ENCODE results near the gene DNAJC13. TPM values are rescaled to one million over a fixed set of nuclear protein-coding genes. Genes with fewer than 3 reads are reported as not detected.

Gene DNAJC13
- total RNA-seq, 4 donors from 2014 or later: 20.6 to 52.6 (median 39.7) TPM

DNA sequence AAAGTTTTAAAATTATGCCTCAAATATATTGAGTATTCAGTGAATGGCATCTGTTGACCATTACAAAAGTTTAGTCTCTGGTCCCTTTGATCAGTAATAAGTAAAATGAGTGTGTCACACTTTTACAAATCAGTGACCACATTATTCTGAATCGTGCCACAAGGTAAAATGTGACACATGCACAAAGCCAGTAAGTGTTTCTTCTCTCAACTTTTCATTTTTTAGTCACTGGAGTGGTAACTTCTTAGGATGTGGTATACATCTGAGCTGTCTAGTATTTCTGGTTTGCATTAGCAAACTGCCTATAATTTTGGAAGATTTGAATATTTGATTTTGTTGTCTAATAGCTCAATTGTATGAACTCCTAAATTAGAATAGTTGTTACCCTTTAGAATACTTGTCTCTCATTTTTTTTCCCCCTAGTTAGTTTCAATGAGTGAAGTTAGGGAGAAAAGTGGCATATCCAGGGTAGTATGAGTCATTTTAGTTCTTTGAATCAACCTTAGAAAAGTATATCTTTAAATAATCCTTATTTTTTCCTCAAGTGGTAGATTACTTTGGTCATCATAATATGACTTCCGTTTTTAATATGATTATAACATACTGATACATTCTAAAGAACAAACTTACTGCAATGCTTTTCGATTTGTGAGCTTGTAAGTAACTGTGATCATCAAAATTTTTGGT lies 18.1 kb downstream of the DNAJC13 start:
- no peaks in the 10 kb centered on the region for H3K27me3 ChIP-seq
- DNase-seq (ENCODE audit: low spot score in 2 of 2): no peak
- peaks cover 10% of the 10 kb centered on the region for H3K4me1 ChIP-seq
- WGBS: 83% methylated on average over 3 of the region's 3 CpGs
- H3K9me3 ChIP-seq: no peaks in the 10 kb centered on the region
- TF ChIP-seq, protein P1, sequence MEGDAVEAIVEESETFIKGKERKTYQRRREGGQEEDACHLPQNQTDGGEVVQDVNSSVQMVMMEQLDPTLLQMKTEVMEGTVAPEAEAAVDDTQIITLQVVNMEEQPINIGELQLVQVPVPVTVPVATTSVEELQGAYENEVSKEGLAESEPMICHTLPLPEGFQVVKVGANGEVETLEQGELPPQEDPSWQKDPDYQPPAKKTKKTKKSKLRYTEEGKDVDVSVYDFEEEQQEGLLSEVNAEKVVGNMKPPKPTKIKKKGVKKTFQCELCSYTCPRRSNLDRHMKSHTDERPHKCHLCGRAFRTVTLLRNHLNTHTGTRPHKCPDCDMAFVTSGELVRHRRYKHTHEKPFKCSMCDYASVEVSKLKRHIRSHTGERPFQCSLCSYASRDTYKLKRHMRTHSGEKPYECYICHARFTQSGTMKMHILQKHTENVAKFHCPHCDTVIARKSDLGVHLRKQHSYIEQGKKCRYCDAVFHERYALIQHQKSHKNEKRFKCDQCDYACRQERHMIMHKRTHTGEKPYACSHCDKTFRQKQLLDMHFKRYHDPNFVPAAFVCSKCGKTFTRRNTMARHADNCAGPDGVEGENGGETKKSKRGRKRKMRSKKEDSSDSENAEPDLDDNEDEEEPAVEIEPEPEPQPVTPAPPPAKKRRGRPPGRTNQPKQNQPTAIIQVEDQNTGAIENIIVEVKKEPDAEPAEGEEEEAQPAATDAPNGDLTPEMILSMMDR (IDR thresholded peaks at IDR 0.05): no peak
- TF ChIP-seq POLR2AphosphoS5 (IDR thresholded peaks at IDR 0.05) (no peak), EP300 (IDR thresholded peaks at IDR 0.05) (no peak), POLR2A (IDR thresholded peaks at IDR 0.05) (no peak)
- H3K36me3 ChIP-seq: no peaks in the 10 kb centered on the region
- H3K27ac ChIP-seq: no peak overlapping the region
- H3K4me3 ChIP-seq: no peak overlapping the region

DNA sequence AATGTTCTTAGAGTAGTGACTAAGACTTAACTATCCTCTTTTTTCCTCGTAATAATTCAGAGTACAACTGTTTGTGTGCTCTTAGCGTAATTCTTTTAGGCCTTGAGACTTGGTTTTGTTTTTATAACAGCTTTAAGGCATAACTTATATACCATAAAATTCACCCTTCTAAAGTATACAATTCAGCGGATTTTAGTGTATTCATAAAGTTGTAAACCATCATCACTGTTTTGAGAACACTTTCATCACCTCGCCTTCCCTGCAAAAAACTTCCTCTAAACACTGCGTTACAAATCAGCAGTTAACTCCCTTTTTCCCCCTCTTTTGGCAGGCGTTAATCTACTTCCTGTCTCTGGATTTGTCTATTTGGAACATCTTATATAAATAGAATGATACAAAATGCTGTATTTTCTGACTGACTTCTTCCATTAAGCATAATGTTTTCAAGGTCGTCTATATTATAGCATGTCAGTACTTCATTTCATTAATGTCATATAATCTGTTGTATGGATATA lies 18.7 kb downstream of the DNAJC13 start:
- H3K4me3 ChIP-seq: no peak overlapping the region
- 70% methylated on average over 7 of the region's 7 CpGs for WGBS
- peaks cover 10% of the 10 kb centered on the region for H3K4me1 ChIP-seq
- no peak for DNase-seq (ENCODE audit: low spot score in 2 of 2)
- H3K27me3 ChIP-seq: no peaks in the 10 kb centered on the region
- TF ChIP-seq, protein P1 (IDR thresholded peaks at IDR 0.05): no peak
- no peak for TF ChIP-seq POLR2AphosphoS5 (IDR thresholded peaks at IDR 0.05)
- no peak for TF ChIP-seq POLR2A (IDR thresholded peaks at IDR 0.05)
- no peak for TF ChIP-seq EP300 (IDR thresholded peaks at IDR 0.05)
- H3K27ac ChIP-seq: no peak overlapping the region
- no peaks in the 10 kb centered on the region for H3K9me3 ChIP-seq
- H3K36me3 ChIP-seq: no peaks in the 10 kb centered on the region

DNA sequence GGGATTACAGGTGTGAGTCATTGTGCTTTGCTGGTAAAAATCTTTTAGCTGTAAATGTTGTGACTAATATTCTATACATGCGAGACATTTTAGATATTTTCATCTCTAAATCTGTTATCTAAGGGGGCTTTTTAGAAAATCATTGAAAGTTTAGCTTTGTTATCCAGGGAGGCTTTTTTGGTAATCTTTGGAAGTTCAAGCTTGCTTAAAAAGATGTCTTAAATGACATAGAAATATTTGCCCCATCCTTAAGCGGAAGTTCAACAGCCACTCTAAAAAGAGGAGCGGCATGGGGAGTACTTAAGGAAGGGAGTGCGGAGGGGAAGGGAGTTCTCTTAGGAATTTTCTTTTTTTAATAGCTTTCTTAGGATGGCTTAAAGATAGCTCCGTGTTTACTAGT lies 26.1 kb downstream of the DNAJC13 start:
- Histone ChIP-seq H3K4me1 (peaks cover 17% of the 10 kb centered on the region), H3K27me3 (no peaks in the 10 kb centered on the region), H3K9me3 (no peaks in the 10 kb centered on the region), H3K36me3 (no peaks in the 10 kb centered on the region), H3K27ac (no peak overlapping the region), H3K4me3 (no peak overlapping the region)
- no peak for DNase-seq (ENCODE audit: low spot score in 2 of 2)
- WGBS: 94% methylated on average over 5 of the region's 5 CpGs
- TF ChIP-seq EP300 (IDR thresholded peaks at IDR 0.05) (no peak), POLR2A (IDR thresholded peaks at IDR 0.05) (no peak), POLR2AphosphoS5 (IDR thresholded peaks at IDR 0.05) (no peak)
- TF ChIP-seq, protein P1 (IDR thresholded peaks at IDR 0.05): no peak

DNA sequence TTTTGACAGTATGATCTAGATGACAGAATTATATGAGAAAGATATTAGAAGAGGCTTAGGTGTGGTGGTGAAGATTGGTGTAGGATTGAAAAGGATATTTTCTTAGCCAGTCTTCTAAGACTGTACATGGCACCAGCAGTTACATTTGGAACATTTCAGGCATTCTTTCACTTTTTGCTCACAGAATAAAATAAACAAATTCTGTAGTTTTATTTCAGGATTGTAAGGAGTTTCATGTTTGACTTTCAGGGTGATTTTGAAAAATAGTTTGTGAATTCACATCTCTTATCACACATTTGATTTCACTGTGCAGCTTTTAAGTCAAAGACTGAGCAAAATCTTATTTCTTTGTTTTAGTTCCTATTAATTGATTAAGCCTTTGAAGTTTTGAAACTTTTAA lies 27.1 kb downstream of the DNAJC13 start:
- Histone ChIP-seq H3K9me3 (no peaks in the 10 kb centered on the region), H3K4me1 (peaks cover 27% of the 10 kb centered on the region), H3K27me3 (no peaks in the 10 kb centered on the region), H3K27ac (no peak overlapping the region), H3K36me3 (peaks cover 3% of the 10 kb centered on the region), H3K4me3 (no peak overlapping the region)
- DNase-seq (ENCODE audit: low spot score in 2 of 2): no peak
- TF ChIP-seq, protein P1 (IDR thresholded peaks at IDR 0.05): no peak
- no peak for TF ChIP-seq POLR2AphosphoS5 (IDR thresholded peaks at IDR 0.05)
- no peak for TF ChIP-seq EP300 (IDR thresholded peaks at IDR 0.05)
- no peak for TF ChIP-seq POLR2A (IDR thresholded peaks at IDR 0.05)

DNA sequence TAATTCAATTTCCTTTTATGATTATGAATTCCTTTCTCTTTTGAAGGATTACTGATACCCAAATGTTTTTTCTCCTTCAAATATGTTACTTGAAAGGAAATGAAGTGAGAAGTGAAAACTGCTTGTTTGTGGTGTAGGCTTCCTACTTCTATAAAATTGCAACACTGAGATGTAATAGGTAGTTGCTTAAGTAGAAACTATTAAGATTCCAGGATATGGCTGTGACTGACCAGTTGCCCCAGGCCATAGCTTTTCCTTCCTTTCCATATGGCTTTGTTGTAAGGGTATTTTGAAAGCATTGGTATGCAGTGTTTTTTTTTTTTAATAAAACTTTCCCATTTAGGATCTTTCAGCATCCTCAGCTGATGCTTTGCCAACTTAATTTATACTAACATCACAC lies 28.5 kb downstream of the DNAJC13 start:
- Histone ChIP-seq H3K36me3 (peaks cover 9% of the 10 kb centered on the region), H3K4me3 (no peak overlapping the region), H3K27me3 (no peaks in the 10 kb centered on the region), H3K4me1 (peaks cover 27% of the 10 kb centered on the region), H3K27ac (no peak overlapping the region), H3K9me3 (no peaks in the 10 kb centered on the region)
- TF ChIP-seq EP300 (IDR thresholded peaks at IDR 0.05) (no peak), POLR2AphosphoS5 (IDR thresholded peaks at IDR 0.05) (no peak), POLR2A (IDR thresholded peaks at IDR 0.05) (no peak)
- TF ChIP-seq, protein P1 (IDR thresholded peaks at IDR 0.05): no peak
- DNase-seq (ENCODE audit: low spot score in 2 of 2): no peak

All from suprapubic skin (tissue), 4 donors.